Gastroesophageal sphincter (tissue), 3 donors: ENCODE data around the gene ALG12.

Experiments used
- CTCF ChIP-seq, 4 experiments: fragments of 200-600 bp in 2 of 4; fragments of 450-650 bp in 2 of 4; sonication (generic) in 1 of 4; IDR thresholded peaks; one replicate each; pipeline ENCODE4 v1.5.1; 2017 to 2019; ENCODE audit warnings: antibody characterized with exemption in 4 of 4, mild to moderate bottlenecking in 2 of 4, moderate library complexity in 2 of 4
- EP300 ChIP-seq: sonication (generic); formaldehyde crosslinking; IDR thresholded peaks from one replicate; pipeline ENCODE4 v1.6.1; 2017; ENCODE audit warnings: antibody characterized with exemption, mild to moderate bottlenecking
- POLR2A ChIP-seq, 2 donors: fragments of 450-650 bp; IDR thresholded peaks; one replicate each; pipeline ENCODE4 v1.6.1; 2017; ENCODE audit warnings: antibody characterized with exemption in 2 of 2, mild to moderate bottlenecking in 2 of 2, moderate library complexity in 1 of 2
- POLR2AphosphoS5 ChIP-seq: sonication (generic); formaldehyde crosslinking; IDR thresholded peaks from one replicate; pipeline ENCODE4 v1.6.1; 2017; ENCODE audit warnings: antibody characterized with exemption

- no peak for TF ChIP-seq POLR2AphosphoS5
- no peak for TF ChIP-seq CTCF (IDR thresholded peaks at IDR 0.05)
- no peak for TF ChIP-seq POLR2A (IDR thresholded peaks at IDR 0.05)
- no peak for TF ChIP-seq EP300
Observed at GRCh38 chr22:49883294-49883640, 35.0 kb downstream of the ALG12 start.
